ENCODE results near the gene CDC42EP3. TPM values are rescaled to one million over a fixed set of nuclear protein-coding genes. Genes with fewer than 3 reads are reported as not detected.

The CDC42EP3 gene
- total RNA-seq, 1 donor from 2014 or later, result 33.2 TPM

DNA sequence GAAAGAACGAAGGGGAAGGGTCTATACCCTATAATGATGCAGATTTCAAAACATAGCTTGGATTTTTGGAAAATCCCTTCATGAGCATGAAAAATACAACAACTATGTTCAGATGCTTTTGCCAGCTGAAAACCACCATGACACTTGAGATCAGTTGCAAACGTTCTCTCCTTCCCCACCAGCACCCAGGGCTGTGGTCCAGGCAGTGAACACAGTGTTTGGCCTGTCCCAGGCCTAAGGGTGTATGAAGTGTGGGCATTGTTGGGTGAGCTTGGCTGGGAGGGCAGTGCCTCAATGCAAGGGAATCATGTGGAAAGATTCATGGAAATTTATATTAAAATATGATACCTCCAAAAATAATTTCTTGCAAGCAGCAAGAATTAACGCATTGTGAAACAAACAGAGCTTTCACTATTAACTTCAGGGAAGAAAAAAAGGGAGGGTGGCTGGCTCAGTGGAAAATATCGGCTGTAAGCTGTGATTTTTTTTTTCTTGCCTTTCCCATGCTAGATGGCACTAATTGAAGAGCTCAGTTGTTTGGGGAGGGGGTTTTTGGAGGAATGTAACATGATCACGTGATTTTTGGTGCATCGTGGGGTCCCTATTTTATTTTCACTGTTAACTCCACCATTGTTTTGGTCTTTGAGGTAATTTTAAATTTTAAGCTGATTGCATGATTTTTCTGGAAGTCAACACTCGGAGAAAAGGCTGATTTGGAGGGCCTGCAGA, 52.0 kb downstream of the CDC42EP3 start:
- no peak for DNase-seq (ENCODE audit: low read depth)

DNA sequence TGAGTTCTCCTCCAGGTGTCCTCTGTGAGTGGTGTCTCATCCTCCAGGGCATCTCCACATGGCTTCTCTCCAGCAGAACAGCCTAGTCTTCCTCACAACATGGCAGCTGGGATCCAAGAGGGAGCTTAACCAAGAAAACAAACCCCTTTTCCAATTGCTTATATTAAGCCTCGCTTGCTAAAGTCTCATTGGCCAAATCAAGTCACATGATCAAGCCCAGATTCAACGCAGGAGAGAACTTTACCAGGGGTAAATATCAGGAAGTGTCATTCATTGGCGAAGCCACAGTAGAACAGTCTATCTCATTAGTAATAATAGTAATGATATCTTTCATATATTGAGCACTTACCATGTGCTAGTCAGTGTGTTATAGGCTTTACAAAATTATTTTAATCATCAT, 53.1 kb downstream of the CDC42EP3 start:
- DNase-seq (ENCODE audit: low read depth), result no peak

DNA sequence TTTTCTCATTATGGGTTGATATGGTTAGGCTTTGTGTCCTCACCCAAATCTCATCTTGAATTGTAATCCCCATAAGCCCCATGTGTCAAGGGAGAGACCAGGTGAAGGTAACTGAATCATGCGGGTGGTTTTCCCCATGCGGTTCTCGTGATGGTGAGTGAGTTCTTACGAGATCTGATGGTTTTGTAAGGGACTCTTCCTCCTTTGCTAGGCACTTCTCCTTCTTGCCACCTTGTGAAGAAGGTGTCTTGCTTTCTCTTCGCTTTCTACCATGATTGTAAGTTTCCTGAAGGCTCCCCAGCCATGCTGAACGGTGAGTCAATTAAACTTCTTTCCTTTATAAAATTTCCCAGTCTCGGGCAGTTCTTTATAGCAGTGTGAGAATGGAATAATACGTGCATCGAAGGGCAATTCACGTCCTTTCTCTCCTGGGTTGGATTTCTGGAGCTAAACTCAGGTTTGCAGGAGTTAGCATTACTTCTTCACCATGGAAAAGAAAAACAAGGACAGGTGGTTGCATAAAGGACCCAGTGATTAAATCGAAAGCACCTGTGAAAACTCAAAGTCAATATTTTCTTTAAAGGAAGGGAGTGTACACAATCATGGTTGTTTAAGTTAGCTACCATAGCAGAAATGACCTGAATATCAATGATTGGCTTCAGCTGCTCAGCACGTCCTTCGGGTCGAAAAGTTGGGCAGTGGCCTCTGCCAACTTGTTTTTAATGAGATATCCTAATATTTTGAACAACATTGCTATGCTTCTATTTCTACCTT, 54.1 kb downstream of the CDC42EP3 start:
- DNase-seq (ENCODE audit: low read depth), result no peak

DNA sequence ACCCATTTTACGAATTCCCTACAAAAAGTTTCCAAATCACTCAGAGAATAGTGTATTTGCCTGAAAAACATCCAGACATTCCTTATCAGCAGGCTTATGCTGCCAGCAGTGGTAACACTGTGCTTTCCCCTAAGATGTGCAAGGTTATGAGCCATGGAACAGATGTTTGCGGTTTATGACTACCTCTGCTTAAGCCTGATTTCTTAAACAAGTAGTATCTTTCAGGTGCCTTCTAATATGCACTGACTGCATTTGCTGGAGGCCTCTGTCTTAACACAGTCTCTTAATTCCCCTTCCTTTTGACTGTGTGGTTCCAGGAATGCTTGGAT, 54.8 kb downstream of the CDC42EP3 start:
- no peak for DNase-seq (ENCODE audit: low read depth)

DNA sequence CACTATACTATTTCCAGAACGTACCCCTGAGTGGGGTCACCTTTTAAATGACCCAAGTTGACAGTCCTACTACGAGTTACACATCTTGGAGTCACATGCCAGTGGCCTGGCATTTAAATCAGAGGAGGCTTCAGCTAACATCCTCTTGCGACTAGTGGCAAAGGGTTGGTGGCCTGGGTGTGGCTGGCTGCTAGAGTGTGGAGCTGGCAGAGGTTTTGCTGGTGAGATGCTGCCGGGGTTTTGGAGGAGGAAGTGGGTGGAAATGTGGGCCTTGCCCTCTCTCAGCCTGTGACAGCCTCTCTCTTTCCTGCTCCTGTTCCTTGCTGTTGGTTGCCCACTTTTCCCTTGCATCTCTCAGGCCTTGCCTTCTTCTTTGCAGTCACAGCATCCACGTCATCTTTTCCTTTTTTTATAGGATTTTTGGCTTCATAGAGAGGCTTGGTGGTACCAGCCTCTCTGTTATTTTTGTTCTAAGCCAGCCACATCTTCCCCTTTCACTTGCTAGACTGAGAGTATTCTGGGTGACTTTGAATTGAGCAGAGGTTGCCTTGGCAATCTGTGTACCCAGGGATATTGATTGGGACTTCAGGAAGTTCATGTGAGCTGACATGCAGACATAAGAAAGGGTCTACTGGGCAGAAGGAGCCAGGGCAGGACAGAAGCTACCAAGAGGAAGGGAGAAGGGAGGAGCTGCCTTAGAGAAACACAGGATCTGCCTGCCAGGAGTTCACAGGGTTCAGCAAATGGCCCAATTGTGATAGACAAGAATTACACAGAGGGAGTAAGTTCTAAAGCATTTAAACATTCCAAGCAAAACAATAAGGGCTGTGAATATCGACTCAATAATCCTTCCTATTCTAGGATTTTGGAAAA, 55.4 kb downstream of the CDC42EP3 start:
- no peak for DNase-seq (ENCODE audit: low read depth)

DNA sequence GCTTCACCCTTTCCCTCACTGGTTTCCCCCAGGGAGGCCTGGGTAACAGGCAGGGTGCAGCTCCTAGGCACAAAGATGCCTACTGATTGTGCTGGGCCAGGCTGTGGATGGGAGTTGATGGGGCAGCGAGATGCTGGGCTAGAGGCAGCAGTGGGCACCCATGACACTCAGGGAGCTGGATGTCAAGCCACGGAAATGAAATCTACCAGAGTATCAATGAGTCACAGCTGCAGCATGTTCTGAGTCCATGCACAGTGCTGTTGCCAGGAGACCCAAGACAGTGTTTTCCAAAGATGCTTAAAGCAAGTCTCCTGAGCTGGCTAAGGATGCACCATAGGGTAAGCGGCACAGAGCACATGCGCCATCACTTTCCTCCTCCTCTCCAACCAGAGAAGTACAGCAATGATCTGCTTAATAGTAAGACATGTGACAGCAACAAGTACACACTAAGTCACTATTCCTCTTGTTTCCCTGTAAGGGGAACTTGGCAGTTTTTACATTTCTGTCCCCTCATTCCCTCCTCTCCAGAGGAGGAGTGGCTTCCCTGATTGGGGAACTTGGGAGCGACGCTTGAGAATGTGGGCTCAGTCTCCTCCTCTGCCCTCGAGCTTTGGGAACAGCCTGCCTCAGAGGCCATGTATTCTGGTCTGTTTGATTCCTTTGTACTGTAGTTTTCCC, 57.2 kb downstream of the CDC42EP3 start:
- DNase-seq (ENCODE audit: low read depth), result peak; percentile 69

DNA sequence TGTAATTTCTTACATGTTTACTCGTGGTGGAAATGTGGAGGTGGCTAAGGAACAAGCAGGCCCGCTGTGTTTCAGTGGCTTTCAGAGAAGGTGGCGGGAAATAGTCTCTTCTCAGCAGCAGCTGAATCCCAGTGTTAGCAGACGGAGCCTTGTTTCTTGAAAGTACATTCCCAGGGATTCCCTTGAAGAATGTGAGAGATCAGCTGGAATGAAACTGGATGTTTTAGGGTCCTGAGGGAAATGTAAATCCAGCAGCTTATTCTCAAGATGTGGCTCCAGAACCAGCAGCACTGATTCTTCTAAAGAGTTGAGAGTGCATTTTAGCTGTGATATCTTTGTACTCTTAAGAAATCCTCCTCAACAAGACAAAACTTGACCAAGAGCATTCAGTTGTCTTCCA, 59.1 kb downstream of the CDC42EP3 start:
- DNase-seq (ENCODE audit: low read depth), result no peak

DNA sequence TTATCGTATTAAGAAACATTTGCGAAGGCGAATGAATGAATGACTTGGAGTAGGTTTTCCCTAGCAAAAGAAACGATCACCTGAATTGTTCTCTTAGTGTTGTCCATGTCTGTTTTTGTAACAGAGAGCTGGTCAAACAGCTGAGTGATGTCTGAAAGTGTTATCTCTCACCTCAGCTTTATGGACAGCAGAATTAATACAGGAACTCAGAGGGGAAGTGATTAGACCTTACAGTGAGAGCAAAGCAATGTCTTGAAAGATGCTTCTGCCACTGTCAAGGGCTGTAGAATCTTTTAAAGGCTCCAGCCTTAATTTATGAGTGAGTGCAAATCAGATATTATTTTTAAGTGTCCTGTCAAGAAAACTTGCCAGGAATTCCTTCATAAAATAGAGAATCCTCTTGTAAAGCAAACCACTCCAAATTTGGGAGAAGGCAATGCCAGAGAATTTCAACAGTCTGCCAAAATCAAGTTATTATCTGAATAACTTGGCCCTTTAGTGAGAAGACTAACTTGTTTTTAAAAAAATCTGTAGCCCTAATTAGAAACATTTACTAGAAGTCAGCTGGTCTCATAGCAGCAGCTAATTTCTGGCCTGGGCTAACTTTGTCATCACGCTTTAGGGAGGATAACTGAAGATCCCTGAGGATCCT, 60.7 kb downstream of the CDC42EP3 start:
- DNase-seq (ENCODE audit: low read depth), result no peak

DNA sequence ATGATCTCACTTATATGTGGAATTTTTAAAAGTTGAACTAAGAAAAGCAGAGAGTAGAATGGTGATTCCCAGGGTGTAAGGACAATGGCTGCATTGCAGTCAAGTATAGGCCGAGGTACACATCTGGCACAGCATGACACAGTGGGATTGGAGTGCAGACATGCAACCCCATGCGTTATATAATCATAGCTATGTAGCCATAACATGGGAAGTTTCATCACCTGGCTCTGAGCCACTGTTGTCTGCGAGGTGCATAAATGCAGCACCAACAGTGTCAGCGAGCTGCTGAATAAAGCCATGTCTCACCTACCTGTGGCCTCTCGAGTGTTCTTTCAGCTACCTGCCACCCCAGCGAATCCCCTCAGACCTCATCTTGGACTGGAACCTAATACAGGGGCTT, 61.7 kb downstream of the CDC42EP3 start:
- no peak for DNase-seq (ENCODE audit: low read depth)

DNA sequence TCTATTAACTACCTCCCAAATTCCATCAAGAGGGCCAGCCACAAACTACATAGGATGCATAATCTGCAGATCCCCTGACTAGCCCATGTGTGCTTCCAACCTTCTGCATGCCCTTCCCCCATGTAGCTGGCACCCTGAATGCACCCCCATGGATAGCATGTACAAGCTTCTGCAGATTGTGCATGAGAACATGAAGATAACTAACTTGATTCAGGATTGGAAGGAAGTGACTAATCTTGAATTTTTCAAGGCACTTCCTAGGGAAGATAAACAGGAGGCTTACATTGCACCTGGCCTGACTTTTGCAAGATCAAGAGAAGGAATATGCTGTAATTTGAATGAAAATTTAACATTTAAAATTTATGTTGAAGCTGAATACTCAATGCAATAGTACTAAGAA, 66.7 kb downstream of the CDC42EP3 start:
- no peak for DNase-seq (ENCODE audit: low read depth)

DNA sequence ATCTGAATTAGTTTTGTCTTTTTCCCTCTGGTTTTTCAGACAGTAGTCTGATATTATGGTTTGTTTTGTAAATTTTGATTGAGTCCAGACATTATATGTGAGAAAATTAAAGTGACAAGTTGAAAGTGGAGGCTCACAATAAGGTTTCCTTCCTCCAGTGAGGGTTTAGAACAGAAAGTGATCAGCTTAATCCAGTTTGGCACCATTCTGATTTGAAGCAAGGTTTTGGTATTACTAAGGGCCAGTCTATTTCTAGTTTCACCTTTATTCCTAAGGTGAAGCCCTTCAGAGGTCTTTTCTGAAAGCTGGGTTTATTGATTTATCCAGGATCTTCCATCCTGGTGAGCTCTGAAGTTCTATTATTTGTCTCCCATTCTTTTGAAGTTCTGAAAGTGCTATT, 68.7 kb downstream of the CDC42EP3 start:
- DNase-seq (ENCODE audit: low read depth), result no peak

DNA sequence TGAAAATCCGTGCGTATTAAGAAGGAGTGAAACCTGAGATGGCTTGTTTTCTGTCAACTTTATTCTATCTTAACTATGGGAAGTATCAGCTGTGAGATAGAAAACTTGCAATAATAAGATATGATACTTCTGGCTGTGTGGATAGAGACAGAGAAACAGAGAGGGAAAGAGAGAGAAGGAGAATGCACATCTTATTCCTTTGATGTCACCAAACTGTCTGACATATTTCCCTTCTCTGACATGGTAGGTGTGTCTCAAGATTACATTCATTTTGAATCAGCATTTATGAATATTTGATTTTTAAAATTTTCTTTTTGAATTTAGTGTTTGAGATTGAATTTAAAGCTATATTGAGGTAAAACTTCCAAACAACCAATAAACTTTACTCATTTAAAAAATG, 69.4 kb downstream of the CDC42EP3 start:
- no peak for DNase-seq (ENCODE audit: low read depth)

DNA sequence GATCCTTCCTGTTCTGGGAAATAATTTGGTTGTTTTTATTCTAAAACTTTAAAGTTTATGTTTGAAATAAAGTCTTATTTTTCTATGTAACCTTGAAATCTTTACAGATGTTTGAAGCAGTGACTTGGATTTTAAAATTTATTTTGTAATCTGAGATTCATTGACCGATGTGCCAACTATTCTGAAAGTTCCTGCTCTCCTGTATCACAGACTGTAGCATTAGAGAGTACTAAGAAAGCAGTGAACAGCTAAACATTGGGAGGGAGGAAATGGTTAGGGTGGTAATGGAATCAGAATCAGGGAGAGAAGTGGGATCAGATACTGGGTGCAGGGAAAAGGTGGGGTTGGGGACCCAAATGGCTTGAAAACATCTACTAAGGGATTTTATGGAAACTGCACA, 69.9 kb downstream of the CDC42EP3 start:
- DNase-seq (ENCODE audit: low read depth), result no peak

DNA sequence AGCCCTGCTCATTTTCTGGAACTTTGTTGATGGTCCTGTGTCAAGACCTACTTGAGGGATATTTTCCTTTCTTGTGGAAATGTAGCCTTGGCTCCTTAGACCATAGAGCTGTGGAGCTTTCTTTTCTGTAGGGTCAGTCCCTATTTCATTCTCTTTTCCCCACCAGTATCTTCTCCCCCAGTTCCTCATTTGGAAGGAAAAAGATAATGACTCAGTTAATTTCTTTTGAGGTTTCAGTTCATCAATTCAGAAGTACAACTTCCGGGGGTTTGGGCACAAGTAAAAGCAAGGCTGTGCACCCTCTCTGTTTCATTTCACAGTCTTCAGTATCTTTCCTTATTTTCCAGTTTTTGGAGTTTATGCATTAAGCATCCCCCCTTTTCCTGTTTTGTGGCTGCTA, 70.7 kb downstream of the CDC42EP3 start:
- DNase-seq (ENCODE audit: low read depth), result no peak

DNA sequence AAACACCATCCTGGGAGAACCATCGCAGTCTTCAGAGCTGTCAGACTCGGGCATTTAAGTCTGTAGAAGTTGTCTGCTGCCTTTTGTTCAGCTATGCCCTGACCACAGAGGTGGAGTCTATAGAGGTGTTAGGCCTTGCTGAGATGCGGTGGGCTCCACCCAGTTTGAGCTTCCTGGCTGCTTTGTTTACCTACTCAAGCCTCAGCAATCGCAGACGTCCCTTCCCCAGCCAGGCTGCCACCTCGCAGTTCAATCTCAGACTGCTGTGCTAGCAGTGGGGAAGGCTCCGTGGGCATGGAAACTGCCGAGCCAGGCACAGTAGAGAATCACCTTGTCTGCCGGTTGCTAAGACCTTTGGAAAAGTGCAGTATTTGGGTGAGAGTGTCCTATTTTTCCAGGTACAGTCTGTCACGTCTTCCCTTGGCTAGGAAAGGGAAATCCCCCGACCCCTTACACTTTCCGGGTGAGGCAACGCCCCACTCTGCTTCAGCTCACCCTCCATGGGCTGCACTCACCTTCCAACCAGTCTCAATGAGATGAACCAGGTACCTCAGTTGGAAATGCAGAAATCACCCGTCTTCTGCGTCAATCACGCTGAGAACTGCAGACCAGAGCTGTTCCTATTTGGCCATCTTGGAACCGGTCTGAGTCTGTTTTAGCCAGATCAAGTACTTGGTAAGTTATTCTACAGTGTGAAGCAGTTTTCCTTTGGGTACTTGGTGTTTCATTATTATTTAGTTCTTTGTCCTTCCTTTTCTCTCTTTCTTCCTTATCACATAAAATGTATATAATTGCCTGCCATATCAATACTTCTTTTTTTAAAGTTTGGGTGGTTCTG, 71.5 kb downstream of the CDC42EP3 start:
- no peak for DNase-seq (ENCODE audit: low read depth)

DNA sequence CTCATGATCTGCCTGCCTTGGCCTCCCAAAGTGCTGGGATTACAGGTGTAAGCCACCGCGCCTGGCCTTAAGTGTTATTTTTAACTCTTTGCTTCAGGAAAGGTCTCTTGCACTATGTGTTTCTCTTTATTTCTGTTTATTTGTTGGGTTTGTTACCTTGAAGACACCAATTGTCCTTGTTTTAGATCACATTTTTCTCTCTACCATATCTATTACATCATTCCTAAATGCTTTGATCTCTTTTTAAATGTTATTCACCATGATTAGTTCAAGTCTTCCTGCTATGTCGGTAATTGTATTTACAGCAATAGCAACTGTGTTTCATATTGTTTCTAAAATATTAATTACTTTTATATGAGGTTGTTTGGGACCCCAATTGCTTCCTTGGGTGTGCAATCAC, 77.7 kb downstream of the CDC42EP3 start:
- no peak for DNase-seq (ENCODE audit: low read depth)

DNA sequence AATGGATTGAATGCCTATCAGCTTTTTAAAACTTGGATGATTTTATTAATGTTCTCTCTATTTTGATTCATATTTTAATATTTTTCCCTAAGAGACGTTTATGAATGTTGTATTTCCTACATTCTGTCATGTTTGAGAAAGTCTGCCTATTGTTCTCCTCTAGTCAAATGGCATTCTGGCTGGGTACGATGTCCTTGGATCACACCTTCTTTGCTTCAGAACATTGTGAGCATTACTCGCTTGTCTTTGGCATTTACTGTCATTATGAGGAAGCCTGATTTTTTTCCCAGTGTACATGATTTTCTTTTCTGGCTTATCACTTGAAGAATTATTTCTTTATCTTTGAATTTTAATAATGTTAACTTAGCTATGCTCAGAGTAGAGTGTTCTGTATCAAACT, 78.4 kb downstream of the CDC42EP3 start:
- DNase-seq (ENCODE audit: low read depth), result no peak

Measured in renal cortical epithelial cell (primary cell).